GM19324 (cell line): ENCODE measurements around the gene ZNF101.
A peak's percentile ranks its signal among the peaks of the same experiment; 100 is the strongest.
"Not testable (repeated sequence)": the region's sequence is repeated elsewhere in the genome, so short reads cannot be mapped to it uniquely, and the experiment has no call there.

Experiments used
- ATAC-seq: cut with Tn5 transposase; IDR thresholded peaks from one replicate; pipeline ENCODE4 v1.9.1; 2021; ENCODE audit warnings: mild to moderate bottlenecking, moderate library complexity; ENCODE audit not compliant: unreplicated experiment, low FRiP score

ZNF101 gene

GRCh38 chr19:19659646-19660245, 8.9 kb upstream of the ZNF101 start:
- ATAC-seq = no peak

GRCh38 chr19:19661141-19661674, 7.4 kb upstream of the ZNF101 start:
- ATAC-seq = no peak

GRCh38 chr19:19661675-19662251, 6.9 kb upstream of the ZNF101 start:
- ATAC-seq = peak; percentile 33

- ATAC-seq = no peak
Observed at GRCh38 chr19:19662344-19662743, 6.3 kb upstream of the ZNF101 start.

- no peak for ATAC-seq
Observed at GRCh38 chr19:19662871-19663255, 5.8 kb upstream of the ZNF101 start.

- peak; percentile 82 for ATAC-seq
Observed at GRCh38 chr19:19663256-19664120, 5.2 kb upstream of the ZNF101 start, which contains the start of gene ATP13A1. ATP13A1 (minus strand) TSS chr19:19663676; CDS start chr19:19663666, 10 bp downstream.

- not testable (repeated sequence) for ATAC-seq
Observed at GRCh38 chr19:19665420-19665948, 3.2 kb upstream of the ZNF101 start.

GRCh38 chr19:19670070-19670551, 1.5 kb downstream of the ZNF101 start:
- no peak for ATAC-seq

GRCh38 chr19:19672816-19673215, 4.2 kb downstream of the ZNF101 start:
- no peak for ATAC-seq

- ATAC-seq = no peak
Observed at GRCh38 chr19:19674315-19674714, 5.7 kb downstream of the ZNF101 start.

GRCh38 chr19:19677579-19677978, 8.9 kb downstream of the ZNF101 start:
- no peak for ATAC-seq

GRCh38 chr19:19679176-19680073, 10.8 kb downstream of the ZNF101 start:
- ATAC-seq = no peak

GRCh38 chr19:19686119-19686518, 17.5 kb downstream of the ZNF101 start:
- not testable (repeated sequence) for ATAC-seq

- no peak for ATAC-seq
Observed at GRCh38 chr19:19686580-19686979, 17.9 kb downstream of the ZNF101 start.

- no peak for ATAC-seq
Observed at GRCh38 chr19:19687090-19687489, 18.5 kb downstream of the ZNF101 start.

- not testable (repeated sequence) for ATAC-seq
Observed at GRCh38 chr19:19689023-19689422, 20.4 kb downstream of the ZNF101 start.

- no peak for ATAC-seq
Observed at GRCh38 chr19:19691683-19692082, 23.0 kb downstream of the ZNF101 start.

- ATAC-seq = no peak
Observed at GRCh38 chr19:19696386-19696785, 27.7 kb downstream of the ZNF101 start.

GRCh38 chr19:19697589-19697988, 28.9 kb downstream of the ZNF101 start:
- ATAC-seq = no peak

GRCh38 chr19:19700493-19700892, 31.9 kb downstream of the ZNF101 start:
- ATAC-seq = not testable (repeated sequence)
